GM12874 (cell line): ENCODE data around the gene UCKL1.

Source experiments
- CTCF ChIP-seq: IDR thresholded peaks from 2 replicates; pipeline ENCODE4 v1.5.1; 2011; ENCODE audit warnings: low read depth, mild to moderate bottlenecking, control low read depth, low read length, moderate library complexity; ENCODE audit not compliant: insufficient read depth

Gene UCKL1

GRCh38 chr20:63931735-63932134, 24.5 kb downstream of the UCKL1 start:
- TF ChIP-seq CTCF: no peak

DNA sequence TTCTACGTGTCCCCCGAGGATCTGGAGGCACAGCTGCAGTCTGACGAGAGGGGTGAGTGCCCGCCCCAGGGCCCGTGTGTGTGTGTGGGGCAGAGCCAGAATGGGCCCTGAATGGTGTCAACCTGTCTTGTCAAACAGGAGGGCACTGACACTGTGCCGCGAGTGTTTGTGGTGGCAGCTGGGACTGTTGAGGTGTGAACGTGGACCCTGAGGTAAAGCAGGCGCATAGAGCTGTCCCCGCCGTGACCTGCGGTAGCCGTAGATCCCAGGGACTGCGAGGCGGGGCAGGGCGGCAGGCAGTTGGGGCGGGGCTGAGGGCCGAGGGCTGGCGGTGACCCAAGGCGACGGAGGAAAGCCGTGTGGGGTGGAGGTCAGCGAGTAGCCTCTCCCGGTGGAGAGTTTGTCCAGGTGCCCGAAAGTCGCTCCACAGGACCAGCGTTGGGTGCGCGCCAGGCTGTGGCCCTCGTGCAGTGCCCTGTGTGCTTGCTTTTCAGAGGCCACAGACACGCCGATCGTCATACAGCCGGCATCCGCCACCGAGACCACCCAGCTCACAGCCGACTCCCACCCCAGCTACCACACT, 25.2 kb downstream of the UCKL1 start:
- no peak for TF ChIP-seq CTCF

DNA sequence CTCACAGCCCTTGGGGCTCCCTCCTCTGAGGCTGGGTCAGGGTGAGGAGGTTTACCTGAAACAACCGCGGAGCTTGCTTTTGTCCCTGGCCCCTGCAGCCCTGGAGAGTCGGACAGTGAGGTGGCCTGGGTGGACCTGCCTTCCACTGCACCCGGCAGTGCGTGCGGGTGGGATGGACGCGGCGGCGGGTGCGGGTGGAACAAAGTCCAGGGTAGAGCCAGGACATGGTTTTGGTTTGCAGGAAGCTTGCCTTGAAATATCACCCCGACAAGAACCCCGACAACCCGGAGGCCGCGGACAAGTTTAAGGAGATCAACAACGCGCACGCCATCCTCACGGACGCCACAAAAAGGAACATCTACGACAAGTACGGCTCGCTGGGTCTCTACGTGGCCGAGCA, 27.1 kb downstream of the UCKL1 start:
- TF ChIP-seq CTCF: no peak

- no peak for TF ChIP-seq CTCF
These were observed 29.9 kb downstream of the UCKL1 start for GRCh38 chr20:63926298-63926697.

DNA sequence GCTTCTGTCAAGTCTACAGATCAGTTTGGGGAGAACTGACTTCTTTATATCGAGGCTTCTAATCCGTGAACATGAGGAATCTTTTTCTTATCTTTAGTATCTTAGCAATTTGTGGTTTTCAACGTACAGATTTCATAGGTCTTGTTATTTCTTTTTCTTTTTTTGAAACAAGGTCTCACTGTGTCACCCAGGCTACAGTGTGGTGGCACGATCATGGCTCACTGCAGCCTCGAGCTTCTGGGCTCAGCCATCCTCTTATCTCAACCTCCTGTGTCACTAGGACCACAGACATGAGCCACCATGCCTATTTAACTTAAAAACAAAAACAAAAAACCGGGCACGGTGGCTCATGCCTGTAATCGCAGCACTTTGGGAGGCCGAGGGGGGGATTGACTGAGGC, 32.0 kb downstream of the UCKL1 start:
- no peak for TF ChIP-seq CTCF

- TF ChIP-seq CTCF: no peak
These were observed 32.6 kb downstream of the UCKL1 start for GRCh38 chr20:63923651-63924050.

DNA sequence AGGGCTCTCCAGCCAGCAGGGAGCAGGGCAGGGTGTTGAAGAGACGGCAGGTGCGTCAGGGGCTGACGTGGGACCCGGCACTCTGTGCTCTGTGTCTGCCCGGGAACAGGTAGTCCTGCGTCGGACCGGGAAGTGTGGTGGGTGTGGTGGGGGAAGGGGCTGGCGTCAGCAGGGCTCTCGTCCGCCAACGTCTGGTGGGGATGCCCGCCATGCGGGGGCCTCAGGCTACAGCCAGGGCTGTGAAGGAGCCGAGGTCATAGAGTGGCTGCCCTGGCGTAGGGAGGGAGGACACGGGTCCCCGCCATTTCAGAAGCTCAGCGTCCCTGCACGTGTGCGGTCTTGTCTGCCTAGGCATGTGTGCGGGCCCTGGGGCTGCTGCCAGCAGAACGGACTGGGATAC, 36.0 kb downstream of the UCKL1 start:
- TF ChIP-seq CTCF: no peak
